Neural cell (in vitro differentiated cells): ENCODE measurements around the gene OR5B17. TPM values are rescaled to one million over a fixed set of nuclear protein-coding genes. Genes with fewer than 3 reads are reported as not detected.
"Not testable (repeated sequence)": the region's sequence is repeated elsewhere in the genome, so short reads cannot be mapped to it uniquely, and the experiment has no call there.

ENCODE experiments used
- H2AFZ ChIP-seq: fragments of 200-600, 300-800 bp; sonication (generic), shearing (Covaris generic); 2 replicates; pipeline ENCODE4 v1.6.0; 2014; ENCODE audit warnings: low read depth, mild to moderate bottlenecking, antibody characterized with exemption, low read length, moderate library complexity
- H3F3A ChIP-seq: fragments of 200-600 bp; shearing (Covaris generic); 2 replicates; pipeline ENCODE4 v1.6.1; 2016; ENCODE audit warnings: mild to moderate bottlenecking, moderate library complexity, mixed read lengths, antibody characterized with exemption, low read length; ENCODE audit not compliant: insufficient read depth, poor library complexity, severe bottlenecking
- H3K27ac ChIP-seq: fragments of 200-600, 300-800 bp; sonication (generic), shearing (Covaris generic); 2 replicates; pipeline ENCODE4 v1.5.1; 2014; ENCODE audit warnings: mild to moderate bottlenecking, low read length, moderate library complexity
- H3K27me3 ChIP-seq: fragments of 300-800, 200-600 bp; sonication (generic), shearing (Covaris generic); 2 replicates; pipeline ENCODE4 v1.6.0; 2014; ENCODE audit warnings: mild to moderate bottlenecking, low read depth, low read length, moderate library complexity; ENCODE audit not compliant: insufficient read depth
- H3K36me3 ChIP-seq: fragments of 300-800, 200-600 bp; sonication (generic), shearing (Covaris generic); 2 replicates; pipeline ENCODE4 v1.5.1; 2014; ENCODE audit warnings: mild to moderate bottlenecking, antibody characterized with exemption, low read length, moderate library complexity; ENCODE audit not compliant: insufficient read depth
- H3K4me2 ChIP-seq: fragments of 300-800, 200-600 bp; sonication (generic), shearing (Covaris generic); 2 replicates; pipeline ENCODE4 v1.6.0; 2014; ENCODE audit warnings: mild to moderate bottlenecking, low read length
- H3K4me3 ChIP-seq: fragments of 300-800, 200-600 bp; sonication (generic), shearing (Covaris generic); 2 replicates; pipeline ENCODE4 v1.5.1; 2014; ENCODE audit warnings: mild to moderate bottlenecking, low read length, moderate library complexity
- H3K79me2 ChIP-seq: fragments of 200-600 bp; shearing (Covaris generic); replicated peaks from 2 replicates; pipeline ENCODE4 v1.6.0; 2014; ENCODE audit warnings: mild to moderate bottlenecking, low read length, moderate library complexity; ENCODE audit not compliant: insufficient read depth
- H3K9ac ChIP-seq: fragments of 300-800, 200-600 bp; sonication (generic), shearing (Covaris generic); 2 replicates; pipeline ENCODE4 v1.6.1; 2016; ENCODE audit warnings: mild to moderate bottlenecking, low read length, mixed read lengths
- H3K9me2 ChIP-seq: fragments of 200-600 bp; shearing (Covaris generic); 2 replicates; pipeline ENCODE4 v1.6.1; 2016; ENCODE audit warnings: mild to moderate bottlenecking, low read length, mixed read lengths; ENCODE audit not compliant: insufficient read depth
- H3K9me3 ChIP-seq: fragments of 200-600, 300-800 bp; sonication (generic), shearing (Covaris generic); 2 replicates; pipeline ENCODE4 v1.6.1; 2016; ENCODE audit warnings: mild to moderate bottlenecking, mixed run types, low read length, moderate library complexity, mixed read lengths
- H4K20me1 ChIP-seq: fragments of 200-600 bp; shearing (Covaris generic); 2 replicates; pipeline ENCODE4 v1.6.1; 2016; ENCODE audit warnings: mild to moderate bottlenecking, mixed run types; ENCODE audit not compliant: insufficient read depth
- CTCF ChIP-seq: fragments of 450-650 bp; IDR thresholded peaks from 2 replicates; pipeline ENCODE4 v1.5.1; 2014; ENCODE audit warnings: antibody characterized with exemption, mild to moderate bottlenecking, moderate library complexity; ENCODE audit not compliant: poor library complexity, severe bottlenecking
- EP300 ChIP-seq: fragments of 450-650 bp; conservative IDR thresholded peaks from 2 replicates; pipeline ENCODE4 v1.6.1; 2014; ENCODE audit warnings: antibody characterized with exemption, mild to moderate bottlenecking, moderate library complexity; ENCODE audit not compliant: poor library complexity, severe bottlenecking
- EZH2 ChIP-seq: fragments of 200-600, 300-800 bp; shearing (Covaris generic), sonication (generic); IDR thresholded peaks from 2 replicates; pipeline ENCODE4 v1.6.1; 2014; ENCODE audit warnings: antibody characterized with exemption, low read length, borderline replicate concordance, mild to moderate bottlenecking; ENCODE audit not compliant: insufficient read depth, poor library complexity, severe bottlenecking
- MXI1 ChIP-seq: fragments of 450-650 bp; conservative IDR thresholded peaks from 2 replicates; pipeline ENCODE4 v1.6.1; 2014; ENCODE audit warnings: antibody characterized with exemption, mild to moderate bottlenecking; ENCODE audit not compliant: poor library complexity, severe bottlenecking
- POLR2AphosphoS5 ChIP-seq: IDR thresholded peaks from 2 replicates; pipeline ENCODE4 v1.6.1; 2012
- RAD21 ChIP-seq: fragments of 450-650 bp; conservative IDR thresholded peaks from 2 replicates; pipeline ENCODE4 v1.6.1; 2014; ENCODE audit warnings: antibody characterized with exemption, mild to moderate bottlenecking, moderate library complexity
- REST ChIP-seq: IDR thresholded peaks from 2 replicates; pipeline ENCODE4 v1.6.1; 2012; ENCODE audit warnings: borderline replicate concordance
- SMC3 ChIP-seq: fragments of 450-650 bp; conservative IDR thresholded peaks from 2 replicates; pipeline ENCODE4 v1.6.1; 2014; ENCODE audit warnings: antibody characterized with exemption, mild to moderate bottlenecking, moderate library complexity; ENCODE audit not compliant: poor library complexity
- TAF1 ChIP-seq: IDR thresholded peaks from 2 replicates; pipeline ENCODE4 v1.6.1; 2012; ENCODE audit warnings: low read depth
- polyA minus RNA-seq: library from RNA; depleted of rRNA, polyadenylated mRNA; stranded (reverse); fragments of >200 nt; gene quantifications from 2 replicates; pipeline ENCODE4 v1.2.3, GENCODE V29; 2014
- polyA plus RNA-seq: library from polyadenylated mRNA; depleted of rRNA; stranded (reverse); fragments of >200 nt; gene quantifications from 2 replicates; pipeline ENCODE4 v1.2.3, GENCODE V29; 2014

The OR5B17 gene
- polyA plus RNA-seq: not detected in 2 replicates
- not detected in 2 replicates for polyA minus RNA-seq

- TF ChIP-seq POLR2AphosphoS5 (no peak), EP300 (no peak), RAD21 (no peak), CTCF (no peak), EZH2 (no peak), REST (no peak), MXI1 (no peak), TAF1 (no peak), SMC3 (no peak)
- no peaks in the 10 kb centered on the region for H4K20me1 ChIP-seq
- H3K27ac ChIP-seq: no peak within 1 kb of the TSS
- no peaks in the 10 kb centered on the region for H3K9me2 ChIP-seq
- H3K4me3 ChIP-seq: no peak within 1 kb of the TSS
- no peaks in the 10 kb centered on the region for H3K9me3 ChIP-seq
- no peak within 1 kb of the TSS for H2AFZ ChIP-seq
- H3F3A ChIP-seq: no peaks in the 10 kb centered on the region
- H3K4me2 ChIP-seq: no peak within 1 kb of the TSS
- H3K79me2 ChIP-seq: no peaks in the 10 kb centered on the region
- no peaks in the 10 kb centered on the region for H3K36me3 ChIP-seq
- H3K27me3 ChIP-seq: no peaks in the 10 kb centered on the region
- H3K9ac ChIP-seq: no peak within 1 kb of the TSS
Observed at GRCh38 chr11:58358969-58359368, at the start of gene OR5B17. Gene OR5B17, minus strand, starts transcription at chr11:58359069. Its CDS starts 0 bp downstream, at chr11:58359069.

GRCh38 chr11:58406774-58407173 lies 47.9 kb upstream of the OR5B17 start, which contains the start of gene OR5B3:
Gene OR5B3, minus strand, starts transcription at chr11:58406874. Its CDS starts 3,465 bp downstream, at chr11:58403409.
- H2AFZ ChIP-seq: no peak within 1 kb of the TSS
- H3K9me3 ChIP-seq: peaks cover 7% of the 10 kb centered on the region
- H4K20me1 ChIP-seq: no peaks in the 10 kb centered on the region
- H3K9me2 ChIP-seq: no peaks in the 10 kb centered on the region
- no peaks in the 10 kb centered on the region for H3K27me3 ChIP-seq
- TF ChIP-seq RAD21: no peak
- TF ChIP-seq POLR2AphosphoS5: no peak
- TF ChIP-seq EP300: no peak
- no peak for TF ChIP-seq MXI1
- no peak for TF ChIP-seq SMC3
- TF ChIP-seq CTCF: no peak
- no peak for TF ChIP-seq REST
- no peak for TF ChIP-seq TAF1
- TF ChIP-seq EZH2: no peak
- H3K27ac ChIP-seq: no peak within 1 kb of the TSS
- no peak within 1 kb of the TSS for H3K4me2 ChIP-seq
- H3K4me3 ChIP-seq: no peak within 1 kb of the TSS
- H3F3A ChIP-seq: no peaks in the 10 kb centered on the region
- no peaks in the 10 kb centered on the region for H3K36me3 ChIP-seq
- no peak within 1 kb of the TSS for H3K9ac ChIP-seq
- no peaks in the 10 kb centered on the region for H3K79me2 ChIP-seq

GRCh38 chr11:58399622-58400021 lies 40.8 kb upstream of the OR5B17 start:
- not testable (repeated sequence) for H2AFZ ChIP-seq, H3K4me3 ChIP-seq, H3K9me2 ChIP-seq, H4K20me1 ChIP-seq, H3K27me3 ChIP-seq, H3F3A ChIP-seq, H3K79me2 ChIP-seq, H3K4me2 ChIP-seq, H3K9ac ChIP-seq, H3K36me3 ChIP-seq, H3K27ac ChIP-seq, H3K9me3 ChIP-seq
